ENCODE data around the gene PARD6A.
"Not testable (repeated sequence)": the region's sequence is repeated elsewhere in the genome, so short reads cannot be mapped to it uniquely, and the experiment has no call there.

DNA sequence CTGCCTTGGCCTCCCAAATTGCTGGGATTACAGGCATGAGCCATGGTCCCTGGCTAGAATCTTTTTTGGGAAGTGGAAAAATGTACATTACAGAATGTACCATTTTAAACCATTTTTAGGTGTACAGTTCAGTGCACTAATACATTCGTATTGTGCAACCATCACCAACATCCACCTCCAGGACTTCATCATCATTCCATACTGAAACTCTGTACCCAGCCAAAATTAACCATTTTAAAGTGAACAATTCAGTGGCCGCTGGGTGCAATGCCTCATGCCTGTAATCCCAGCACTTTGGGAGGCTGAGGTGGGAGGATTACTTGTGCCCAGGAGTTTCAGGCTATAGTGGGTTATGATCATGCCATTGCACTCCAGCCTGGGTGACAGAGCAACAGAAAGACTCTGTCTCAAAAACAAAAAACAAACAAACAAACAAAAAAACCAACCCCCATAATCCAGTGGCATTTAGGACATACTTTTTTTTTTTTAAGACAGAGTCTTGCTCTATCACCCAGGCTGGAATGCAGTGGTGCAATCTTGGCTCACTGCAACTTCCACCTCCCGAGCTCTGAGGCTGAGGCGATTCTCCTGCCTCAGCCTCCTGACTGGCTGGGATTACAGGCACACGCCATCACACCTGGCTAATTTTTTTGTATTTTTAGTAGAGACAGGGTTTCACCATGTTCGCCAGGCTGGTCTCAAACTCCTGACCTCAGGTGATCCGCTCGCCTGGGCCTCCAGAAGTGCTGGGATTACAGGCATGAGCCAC is 32.9 kb downstream of the PARD6A start:
- TF ChIP-seq, protein P1, sequence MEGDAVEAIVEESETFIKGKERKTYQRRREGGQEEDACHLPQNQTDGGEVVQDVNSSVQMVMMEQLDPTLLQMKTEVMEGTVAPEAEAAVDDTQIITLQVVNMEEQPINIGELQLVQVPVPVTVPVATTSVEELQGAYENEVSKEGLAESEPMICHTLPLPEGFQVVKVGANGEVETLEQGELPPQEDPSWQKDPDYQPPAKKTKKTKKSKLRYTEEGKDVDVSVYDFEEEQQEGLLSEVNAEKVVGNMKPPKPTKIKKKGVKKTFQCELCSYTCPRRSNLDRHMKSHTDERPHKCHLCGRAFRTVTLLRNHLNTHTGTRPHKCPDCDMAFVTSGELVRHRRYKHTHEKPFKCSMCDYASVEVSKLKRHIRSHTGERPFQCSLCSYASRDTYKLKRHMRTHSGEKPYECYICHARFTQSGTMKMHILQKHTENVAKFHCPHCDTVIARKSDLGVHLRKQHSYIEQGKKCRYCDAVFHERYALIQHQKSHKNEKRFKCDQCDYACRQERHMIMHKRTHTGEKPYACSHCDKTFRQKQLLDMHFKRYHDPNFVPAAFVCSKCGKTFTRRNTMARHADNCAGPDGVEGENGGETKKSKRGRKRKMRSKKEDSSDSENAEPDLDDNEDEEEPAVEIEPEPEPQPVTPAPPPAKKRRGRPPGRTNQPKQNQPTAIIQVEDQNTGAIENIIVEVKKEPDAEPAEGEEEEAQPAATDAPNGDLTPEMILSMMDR (IDR thresholded peaks at IDR 0.05) = not testable (repeated sequence)
- TF ChIP-seq POLR2A, POLR2AphosphoS5, EP300 (IDR thresholded peaks at IDR 0.05): not testable (repeated sequence)
